Thymus (tissue), 11 donors: ENCODE measurements around the gene GNAQ. TPM values are rescaled to one million over a fixed set of nuclear protein-coding genes. Genes with fewer than 3 reads are reported as not detected.
"Not testable (repeated sequence)": the region's sequence is repeated elsewhere in the genome, so short reads cannot be mapped to it uniquely, and the experiment has no call there.

Experiments used
- DNase-seq, 9 donors: peaks; one replicate each; pipeline ENCODE4 v3.0.0-alpha.2; 2013; ENCODE audit warnings: low spot score in 9 of 9, low read depth in 6 of 9, missing footprints in 1 of 9
- H3K27ac ChIP-seq, 2 donors: one replicate each; pipeline ENCODE4 v1.5.1; 2013; ENCODE audit warnings: control low read depth in 1 of 2, low read depth in 1 of 2, low read length in 1 of 2, mild to moderate bottlenecking in 1 of 2, moderate library complexity in 1 of 2
- H3K27me3 ChIP-seq, 2 donors: one replicate each; pipeline ENCODE4 v1.5.1; 2013; ENCODE audit warnings: low read length in 1 of 2; ENCODE audit not compliant: control insufficient read depth in 2 of 2, insufficient read depth in 1 of 2
- H3K36me3 ChIP-seq, 2 donors: one replicate each; pipeline ENCODE4 v1.5.1; 2013; ENCODE audit warnings: low read length in 1 of 2, mild to moderate bottlenecking in 1 of 2, moderate library complexity in 1 of 2; ENCODE audit not compliant: control insufficient read depth in 2 of 2, insufficient read depth in 2 of 2
- H3K4me1 ChIP-seq, 2 donors: one replicate each; pipeline ENCODE4 v1.5.1; 2013; ENCODE audit warnings: low read length in 2 of 2; ENCODE audit not compliant: control insufficient read depth in 2 of 2, insufficient read depth in 2 of 2
- H3K4me3 ChIP-seq, 2 donors: one replicate each; pipeline ENCODE4 v1.5.1; 2013; ENCODE audit warnings: low read length in 2 of 2, control low read depth in 1 of 2, mild to moderate bottlenecking in 1 of 2
- H3K9me3 ChIP-seq, 2 donors: one replicate each; pipeline ENCODE4 v1.5.1; 2013; ENCODE audit warnings: low read length in 1 of 2, mild to moderate bottlenecking in 1 of 2; ENCODE audit not compliant: control insufficient read depth in 2 of 2, insufficient read depth in 1 of 2
- WGBS: extraction: QIAGEN DNeasy Blood & Tissue Kit; methylation state at CpG from one replicate; pipeline ENCODE4 v1.1.7; 2013; 5-methylcytosine and 5-hydroxymethylcytosine counted together
- polyA plus RNA-seq: library from polyadenylated mRNA; stranded (reverse); fragments of 200-250 nt; gene quantifications from one replicate; pipeline ENCODE4 v1.2.3, GENCODE V29; 2013
- total RNA-seq: library from RNA; stranded (reverse); fragments of 120-200 nt; gene quantifications from one replicate; pipeline ENCODE4 v1.2.4, GENCODE V29; 2013
- donor health status: healthy.

The GNAQ gene
- total and polyA plus RNA-seq, 2 donors, result 18.7 to 23.5 TPM

- DNase-seq, result no peak
- Histone ChIP-seq H3K27ac (no peak overlapping the region), H3K4me1 (no peaks in the 10 kb centered on the region), H3K9me3 (no peaks in the 10 kb centered on the region), H3K36me3 (peaks cover 0 to 7% of the 10 kb centered on the region in 2 donors), H3K4me3 (no peak overlapping the region), H3K27me3 (no peaks in the 10 kb centered on the region)
- WGBS, result 96% methylated on average over 2 of the region's 2 CpGs
Observed at GRCh38 chr9:77765781-77766259, 265.8 kb downstream of the GNAQ start.

- H3K27ac ChIP-seq, result no peak overlapping the region
- H3K36me3 ChIP-seq, result peaks cover 0 to 7% of the 10 kb centered on the region in 2 donors
- DNase-seq, result peak in 2 of 9 donors; percentile 11 to 20
- no peaks in the 10 kb centered on the region for H3K27me3 ChIP-seq
- H3K4me3 ChIP-seq, result no peak overlapping the region
- WGBS, result 89% methylated on average over 10 of the region's 10 CpGs
- no peaks in the 10 kb centered on the region for H3K4me1 ChIP-seq
- H3K9me3 ChIP-seq, result no peaks in the 10 kb centered on the region
Observed at GRCh38 chr9:77764894-77765780, 266.5 kb downstream of the GNAQ start.

GRCh38 chr9:77763566-77763965, 268.0 kb downstream of the GNAQ start:
- Histone ChIP-seq H3K27ac (no peak overlapping the region), H3K36me3 (peaks cover 0 to 7% of the 10 kb centered on the region in 2 donors), H3K4me3 (no peak overlapping the region), H3K9me3 (no peaks in the 10 kb centered on the region), H3K27me3 (no peaks in the 10 kb centered on the region), H3K4me1 (no peaks in the 10 kb centered on the region)
- no peak for DNase-seq
- WGBS, result 98% methylated on average over 4 of the region's 4 CpGs

GRCh38 chr9:77760919-77761318, 270.7 kb downstream of the GNAQ start:
- not testable (repeated sequence) for DNase-seq, H3K4me1 ChIP-seq, H3K27me3 ChIP-seq, H3K27ac ChIP-seq, H3K9me3 ChIP-seq, H3K4me3 ChIP-seq, H3K36me3 ChIP-seq
- WGBS, result 96% methylated on average over 22 of the region's 25 CpGs

- H3K27ac ChIP-seq, result no peak overlapping the region
- 96% methylated on average over 3 of the region's 3 CpGs for WGBS
- no peaks in the 10 kb centered on the region for H3K27me3 ChIP-seq
- no peak for DNase-seq
- no peaks in the 10 kb centered on the region for H3K9me3 ChIP-seq
- H3K36me3 ChIP-seq, result peaks cover 0 to 5% of the 10 kb centered on the region in 2 donors
- H3K4me1 ChIP-seq, result no peaks in the 10 kb centered on the region
- H3K4me3 ChIP-seq, result no peak overlapping the region
Observed at GRCh38 chr9:77759391-77759790, 272.2 kb downstream of the GNAQ start.

GRCh38 chr9:77756449-77756848, 275.2 kb downstream of the GNAQ start:
- no peak overlapping the region for H3K4me3 ChIP-seq
- H3K4me1 ChIP-seq, result no peaks in the 10 kb centered on the region
- no peak for DNase-seq
- WGBS, result 95% methylated on average over 1 of the region's 1 CpG
- no peaks in the 10 kb centered on the region for H3K36me3 ChIP-seq
- H3K27ac ChIP-seq, result no peak overlapping the region
- no peaks in the 10 kb centered on the region for H3K27me3 ChIP-seq
- no peaks in the 10 kb centered on the region for H3K9me3 ChIP-seq

- Histone ChIP-seq H3K27me3 (no peaks in the 10 kb centered on the region), H3K27ac (no peak overlapping the region), H3K4me3 (no peak overlapping the region), H3K9me3 (no peaks in the 10 kb centered on the region), H3K4me1 (no peaks in the 10 kb centered on the region), H3K36me3 (peaks cover 0 to 5% of the 10 kb centered on the region in 2 donors)
- WGBS, result 98% methylated on average over 9 of the region's 9 CpGs
- DNase-seq, result no peak
Observed at GRCh38 chr9:77753180-77753579, 278.4 kb downstream of the GNAQ start.

- no peak for DNase-seq
- H3K27me3 ChIP-seq, result no peaks in the 10 kb centered on the region
Observed at GRCh38 chr9:77752554-77752953, 279.1 kb downstream of the GNAQ start.

GRCh38 chr9:77751341-77752091, 280.1 kb downstream of the GNAQ start:
- H3K4me3 ChIP-seq, result no peak overlapping the region
- DNase-seq, result peak; percentile 9 to 74 (median 43)
- peaks cover 0 to 5% of the 10 kb centered on the region in 2 donors for H3K36me3 ChIP-seq
- 63% methylated on average over 8 of the region's 8 CpGs for WGBS
- H3K9me3 ChIP-seq, result no peaks in the 10 kb centered on the region
- peaks cover 5 to 6% of the 10 kb centered on the region in 2 donors for H3K4me1 ChIP-seq
- no peaks in the 10 kb centered on the region for H3K27me3 ChIP-seq
- H3K27ac ChIP-seq, result no peak overlapping the region

More at GRCh38 chr9:77752554-77752953, 279.1 kb downstream of the GNAQ start:
- Histone ChIP-seq H3K36me3 (peaks cover 0 to 5% of the 10 kb centered on the region in 2 donors), H3K4me1 (peaks cover 3 to 4% of the 10 kb centered on the region in 2 donors), H3K27ac (no peak overlapping the region), H3K4me3 (no peak overlapping the region), H3K9me3 (no peaks in the 10 kb centered on the region)
- WGBS, result 94% methylated on average over 1 of the region's 1 CpG
